ENCODE data around the gene FNDC10.

- no peak for TF ChIP-seq CTCF (IDR thresholded peaks at IDR 0.05)
- TF ChIP-seq POLR2A (IDR thresholded peaks at IDR 0.05) = no peak
- TF ChIP-seq EP300 (IDR thresholded peaks at IDR 0.05) = no peak
- no peak for TF ChIP-seq POLR2AphosphoS5 (IDR thresholded peaks at IDR 0.05)
Measured at GRCh38 chr1:1594602-1595260, 5.2 kb downstream of the FNDC10 start.

Measured in suprapubic skin (tissue), 4 donors.